Measurements from ENCODE around the gene SMURF1. TPM values are rescaled to one million over a fixed set of nuclear protein-coding genes. Genes with fewer than 3 reads are reported as not detected.

SMURF1 gene
- total and polyA plus RNA-seq, 2 experiments from 2014 or later = 11.9 to 24.5 TPM

- no peaks in the 10 kb centered on the region for H3K4me1 ChIP-seq (ENCODE audit: low read depth)
- no peaks in the 10 kb centered on the region for H3K27me3 ChIP-seq
- H3K27ac ChIP-seq = no peak overlapping the region
- no peaks in the 10 kb centered on the region for H3K36me3 ChIP-seq
- DNase-seq (ENCODE audit: low read depth in 1 of 2, low spot score in 1 of 2) = no peak
- H3K4me3 ChIP-seq = no peak overlapping the region
- no peaks in the 10 kb centered on the region for H3K9me3 ChIP-seq (ENCODE audit: low read depth)
- TF ChIP-seq CTCF (IDR thresholded peaks at IDR 0.05; ENCODE audit: low read depth, low read length) = no peak
Observed at GRCh38 chr7:99080679-99081078, 63.2 kb downstream of the SMURF1 start.

GRCh38 chr7:99079104-99079503, 64.8 kb downstream of the SMURF1 start:
- TF ChIP-seq CTCF (IDR thresholded peaks at IDR 0.05; ENCODE audit: low read depth, low read length) = no peak
- DNase-seq (ENCODE audit: low read depth in 1 of 2, low spot score in 1 of 2) = no peak
- Histone ChIP-seq H3K4me3 (no peak overlapping the region), H3K4me1 (ENCODE audit: low read depth) (no peaks in the 10 kb centered on the region), H3K36me3 (no peaks in the 10 kb centered on the region), H3K9me3 (ENCODE audit: low read depth) (no peaks in the 10 kb centered on the region), H3K27me3 (no peaks in the 10 kb centered on the region), H3K27ac (no peak overlapping the region)

- Histone ChIP-seq H3K36me3 (no peaks in the 10 kb centered on the region), H3K27me3 (no peaks in the 10 kb centered on the region), H3K9me3 (ENCODE audit: low read depth) (no peaks in the 10 kb centered on the region), H3K4me1 (ENCODE audit: low read depth) (no peaks in the 10 kb centered on the region), H3K27ac (no peak overlapping the region), H3K4me3 (no peak overlapping the region)
- TF ChIP-seq CTCF (IDR thresholded peaks at IDR 0.05; ENCODE audit: low read depth, low read length) = no peak
- no peak for DNase-seq (ENCODE audit: low read depth in 1 of 2, low spot score in 1 of 2)
Observed at GRCh38 chr7:99078416-99078815, 65.5 kb downstream of the SMURF1 start.

GRCh38 chr7:99076615-99077014, 67.3 kb downstream of the SMURF1 start:
- Histone ChIP-seq H3K27ac (no peak overlapping the region), H3K4me3 (no peak overlapping the region), H3K36me3 (no peaks in the 10 kb centered on the region), H3K27me3 (no peaks in the 10 kb centered on the region), H3K9me3 (ENCODE audit: low read depth) (no peaks in the 10 kb centered on the region), H3K4me1 (ENCODE audit: low read depth) (no peaks in the 10 kb centered on the region)
- no peak for DNase-seq (ENCODE audit: low read depth in 1 of 2, low spot score in 1 of 2)
- no peak for TF ChIP-seq CTCF (IDR thresholded peaks at IDR 0.05; ENCODE audit: low read depth, low read length)

- Histone ChIP-seq H3K27me3 (no peaks in the 10 kb centered on the region), H3K4me3 (no peak overlapping the region), H3K9me3 (ENCODE audit: low read depth) (no peaks in the 10 kb centered on the region), H3K4me1 (ENCODE audit: low read depth) (no peaks in the 10 kb centered on the region), H3K36me3 (no peaks in the 10 kb centered on the region), H3K27ac (no peak overlapping the region)
- no peak for TF ChIP-seq CTCF (IDR thresholded peaks at IDR 0.05; ENCODE audit: low read depth, low read length)
- no peak for DNase-seq (ENCODE audit: low read depth in 1 of 2, low spot score in 1 of 2)
Observed at GRCh38 chr7:99073839-99074446, 70.0 kb downstream of the SMURF1 start.

Measured in cardiac muscle cell (in vitro differentiated cells and primary cell).